NCI-H524 treated with DMSO at 0.1 percent for 48 hours (cell line): ENCODE data around the gene CBX2.

ENCODE experiments used
- DNase-seq: peaks from one replicate; lab custom pipeline; 2025; lab: John Stamatoyannopoulos, UW

CBX2 gene

DNA sequence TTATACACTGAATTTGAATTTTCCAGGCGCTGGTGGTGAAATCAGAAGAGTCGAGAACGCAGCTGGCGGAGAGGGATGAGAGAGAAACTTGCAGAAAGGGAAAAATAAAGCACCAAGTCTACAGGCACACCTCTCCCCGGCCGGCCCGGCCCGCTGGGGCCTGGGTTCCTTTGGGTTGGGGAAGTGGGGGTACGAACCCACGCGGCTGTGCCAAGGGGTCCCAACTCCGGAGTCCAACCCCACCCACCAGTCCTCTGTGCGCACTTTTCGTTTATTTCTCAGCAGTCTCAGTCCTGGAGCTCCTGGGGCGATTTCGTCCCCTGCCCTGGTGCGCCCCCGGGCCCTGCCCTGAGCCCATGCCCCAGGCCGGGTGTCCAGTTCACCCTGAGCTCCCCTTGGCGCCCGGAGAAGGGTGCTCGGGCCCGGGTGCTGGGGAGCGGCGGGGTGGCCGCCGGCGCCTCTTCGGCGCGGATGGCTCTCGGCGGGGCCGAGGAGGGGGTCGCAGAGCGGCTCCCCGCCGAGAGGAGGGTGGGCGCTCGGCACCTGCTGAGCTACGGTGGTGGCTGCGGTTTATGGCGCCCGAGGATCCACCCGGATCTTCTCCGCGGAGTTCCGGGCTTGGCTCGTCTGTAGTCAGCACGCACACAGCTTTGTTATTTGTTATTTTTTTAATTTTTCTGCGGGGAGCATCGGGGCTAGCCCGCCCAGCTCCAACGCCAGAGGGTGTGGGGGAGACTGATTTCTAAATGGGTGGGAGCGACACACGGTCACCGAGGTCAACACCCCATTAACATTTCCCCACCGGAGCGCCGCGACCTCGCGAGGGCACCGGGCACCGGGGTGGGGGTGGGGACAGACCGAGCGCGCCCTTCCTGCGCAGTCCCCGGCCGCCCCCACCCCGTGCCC is 34.7 kb downstream of the CBX2 start:
- DNase-seq = no peak

DNA sequence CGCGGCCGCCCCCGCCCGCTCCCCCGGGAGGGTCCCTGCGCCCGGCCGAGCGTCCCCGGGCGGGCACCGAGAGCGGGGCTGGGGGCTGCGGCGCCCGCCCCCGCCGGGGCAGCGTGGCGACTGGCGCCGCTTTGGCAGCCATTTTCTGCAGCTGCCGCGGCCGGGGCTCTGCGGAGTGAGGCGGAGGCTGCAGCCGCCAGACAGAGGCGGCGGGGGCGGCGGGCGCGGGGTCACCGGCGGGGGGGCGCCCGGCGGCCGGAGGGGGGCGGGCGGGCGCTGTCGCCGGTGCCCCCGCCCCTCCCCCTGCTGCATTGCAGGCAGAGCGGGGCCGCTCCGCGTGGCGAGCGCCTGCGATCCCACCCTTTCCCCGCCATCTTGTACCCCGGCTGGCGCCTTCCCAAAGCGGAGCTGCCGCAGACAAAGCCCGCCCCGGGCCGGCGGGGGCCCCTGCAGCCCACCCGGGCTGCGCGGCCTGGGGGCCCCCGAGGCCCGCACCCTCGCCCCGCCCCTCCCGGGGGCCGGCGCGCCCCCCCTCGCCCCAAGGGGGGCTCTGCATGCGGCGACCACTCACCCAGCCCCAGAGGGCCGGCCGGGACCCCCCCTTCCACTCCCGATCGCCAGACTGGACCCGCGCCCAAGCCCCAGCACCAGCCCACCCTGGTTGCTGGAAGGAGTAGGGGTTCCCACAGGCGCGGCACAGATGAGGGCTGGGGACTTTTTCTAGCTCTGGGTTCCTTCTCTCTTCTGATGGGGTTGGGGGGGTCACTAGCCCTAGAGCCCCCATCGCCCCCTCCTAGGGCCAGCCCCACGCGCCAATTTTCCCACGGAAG is 35.6 kb downstream of the CBX2 start:
- DNase-seq = no peak

DNA sequence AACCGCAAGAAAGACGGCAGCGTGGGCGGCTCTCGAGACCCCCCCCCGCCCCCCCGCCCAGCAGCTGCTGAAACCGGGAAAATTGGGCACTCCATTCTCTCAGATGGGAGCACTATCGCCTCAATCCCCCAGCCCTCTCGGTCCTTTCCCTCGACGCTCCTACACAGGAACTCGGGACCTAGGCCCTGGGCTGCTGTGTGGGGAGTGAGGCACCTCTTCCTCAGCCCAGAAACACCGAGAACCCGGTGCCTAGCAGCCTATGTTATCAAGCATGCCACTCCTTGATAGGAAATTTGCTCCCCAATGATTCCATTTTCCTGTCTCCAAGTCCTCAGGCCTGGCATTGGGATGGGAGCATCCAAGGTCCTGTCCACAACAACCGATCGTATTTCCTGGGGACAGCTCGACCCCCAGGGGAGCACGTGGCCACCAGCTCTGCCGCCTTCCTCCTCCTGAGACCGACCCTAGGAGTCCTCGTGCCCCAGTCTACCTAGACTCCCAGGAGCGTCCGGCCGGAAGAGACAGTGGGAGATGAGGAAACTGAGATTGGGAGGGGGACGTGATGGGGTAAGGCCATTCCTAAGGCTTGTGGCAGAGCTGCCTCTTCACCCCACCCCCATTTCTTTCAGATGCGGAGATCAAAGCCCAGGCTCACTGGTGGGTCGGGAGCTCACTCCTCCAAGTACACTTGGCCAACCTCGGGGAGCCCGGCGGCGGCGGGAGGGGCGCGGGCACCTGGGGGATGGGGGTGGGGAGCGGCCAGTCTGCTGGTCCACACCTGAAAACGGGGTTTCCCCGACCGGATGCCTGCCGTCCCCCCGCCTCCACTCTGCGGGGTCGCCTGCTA is 36.4 kb downstream of the CBX2 start:
- DNase-seq = no peak

DNA sequence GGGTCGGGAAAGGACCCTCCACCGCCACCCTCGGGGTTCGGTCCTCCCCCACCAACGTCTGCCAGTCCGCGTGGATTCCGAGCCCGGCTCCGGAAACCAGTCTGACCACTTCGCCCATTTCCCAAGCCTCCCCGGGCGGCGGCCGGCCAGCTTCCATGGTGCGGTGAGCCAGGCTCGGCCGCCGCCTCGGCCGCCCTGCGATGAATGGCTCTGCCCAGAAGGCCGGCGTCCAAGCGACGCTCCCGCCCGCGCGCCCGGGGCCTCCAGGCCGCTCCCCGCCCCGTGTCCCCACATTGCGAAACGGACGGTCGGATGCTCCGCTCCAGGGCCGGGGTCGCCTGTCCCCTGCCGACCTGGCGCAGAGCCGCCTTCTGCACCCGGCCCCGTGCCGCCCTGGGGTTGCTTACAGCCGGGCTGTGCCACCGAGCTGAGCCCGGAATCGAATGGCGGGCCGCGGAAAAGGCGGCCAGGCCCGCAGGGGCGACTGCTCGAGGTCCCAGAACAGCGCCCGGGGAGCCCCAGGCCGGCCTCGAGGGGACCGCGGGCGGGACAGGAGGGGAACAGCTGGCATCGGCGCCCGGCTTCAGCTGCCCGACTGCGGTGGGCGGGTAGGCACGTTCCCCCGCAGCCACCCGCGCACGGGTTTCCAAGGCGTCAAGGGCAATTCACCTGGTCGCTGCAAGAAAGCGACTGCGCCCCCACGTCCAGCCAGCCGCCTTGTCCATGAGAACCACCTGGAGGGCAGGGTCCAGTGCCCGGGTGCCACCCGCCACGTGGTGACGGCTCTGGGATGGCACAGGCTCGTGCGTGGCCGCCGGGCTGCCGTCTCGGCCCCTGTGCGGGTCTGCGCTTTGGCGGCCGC is 37.3 kb downstream of the CBX2 start:
- no peak for DNase-seq

DNA sequence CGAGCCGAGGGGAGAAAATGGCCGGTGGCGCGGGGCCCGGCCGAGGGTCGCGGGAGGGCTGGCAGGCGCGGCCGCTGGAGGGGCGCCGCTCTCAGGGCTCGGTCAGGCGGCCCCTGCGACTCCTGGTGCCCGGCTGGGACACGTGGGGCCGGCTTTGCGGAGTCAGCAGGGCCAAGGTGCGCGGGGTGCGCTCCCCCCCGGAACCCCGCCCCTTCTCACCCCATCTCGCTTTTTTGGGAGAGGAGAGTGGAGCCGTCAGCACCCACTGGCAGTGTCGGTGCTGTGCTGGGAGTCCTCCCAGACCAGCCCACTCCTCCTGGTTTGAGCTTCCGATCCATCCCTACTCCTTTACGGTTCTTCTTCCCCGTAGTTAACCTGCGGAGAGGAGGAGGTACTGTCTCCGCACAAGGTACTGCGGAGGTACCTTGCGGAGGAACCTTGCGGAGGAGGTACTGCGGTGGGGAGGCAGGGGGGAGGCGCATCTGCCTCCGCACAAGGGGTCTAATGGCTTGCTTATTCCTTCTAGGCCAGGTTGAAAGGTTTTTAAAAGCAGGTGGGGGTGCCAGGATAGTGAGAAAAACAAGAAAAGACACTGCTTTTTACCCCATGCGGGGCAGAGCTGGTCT is 38.0 kb downstream of the CBX2 start:
- no peak for DNase-seq

DNA sequence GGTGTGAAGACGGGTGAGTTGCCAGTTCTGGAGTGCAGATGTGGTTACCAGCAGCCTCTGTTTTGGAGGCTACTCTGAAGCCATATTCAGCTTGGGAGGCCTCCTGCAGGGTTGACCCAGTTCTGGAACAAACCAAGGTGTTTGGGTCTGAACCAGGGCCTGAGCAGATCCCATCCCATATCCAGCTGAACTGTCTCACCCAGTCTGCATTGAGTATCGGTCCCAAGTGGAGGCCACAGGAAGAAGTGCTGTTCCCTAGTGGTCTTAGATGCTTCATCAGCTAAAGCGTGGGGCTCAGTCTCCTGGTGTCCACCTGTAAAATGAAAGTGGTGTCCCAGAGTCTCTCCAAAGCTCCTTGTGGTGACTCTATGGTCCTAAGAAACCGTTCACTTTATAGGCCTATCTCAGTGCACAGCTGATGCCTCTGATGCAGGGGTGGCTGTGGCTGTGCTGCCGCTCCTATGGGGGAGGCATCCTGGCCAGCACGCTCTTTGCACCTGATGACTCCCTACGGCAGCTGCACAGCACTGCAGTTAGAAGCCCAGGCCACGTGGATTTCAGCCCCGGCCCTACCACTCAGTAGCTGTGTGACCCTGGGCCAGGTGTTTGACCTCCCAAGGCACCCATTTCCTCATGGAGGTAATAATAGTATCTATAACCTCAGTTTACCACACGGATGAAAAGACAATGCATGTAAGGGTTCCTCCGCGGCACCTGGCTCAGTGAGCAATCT is 40.2 kb downstream of the CBX2 start:
- no peak for DNase-seq

DNA sequence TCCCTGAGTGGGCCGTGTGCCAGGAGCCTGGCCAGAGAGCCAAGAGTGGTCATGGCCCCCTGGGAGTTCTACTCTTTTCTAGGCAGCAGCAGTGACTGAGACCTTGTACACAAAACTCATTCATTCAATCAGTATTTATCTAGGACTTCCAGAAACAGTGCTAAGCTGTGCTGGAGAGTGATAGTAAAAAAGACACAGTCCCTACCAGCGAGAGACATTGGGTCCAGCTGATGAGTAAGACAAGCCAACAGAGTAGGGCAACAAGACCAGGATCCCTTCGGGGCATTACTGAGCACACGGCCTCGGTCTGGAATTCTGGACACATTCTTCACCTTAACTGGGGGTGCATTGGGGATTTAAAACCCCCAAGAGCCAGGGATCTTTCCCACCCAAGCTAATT is 41.1 kb downstream of the CBX2 start:
- no peak for DNase-seq

DNA sequence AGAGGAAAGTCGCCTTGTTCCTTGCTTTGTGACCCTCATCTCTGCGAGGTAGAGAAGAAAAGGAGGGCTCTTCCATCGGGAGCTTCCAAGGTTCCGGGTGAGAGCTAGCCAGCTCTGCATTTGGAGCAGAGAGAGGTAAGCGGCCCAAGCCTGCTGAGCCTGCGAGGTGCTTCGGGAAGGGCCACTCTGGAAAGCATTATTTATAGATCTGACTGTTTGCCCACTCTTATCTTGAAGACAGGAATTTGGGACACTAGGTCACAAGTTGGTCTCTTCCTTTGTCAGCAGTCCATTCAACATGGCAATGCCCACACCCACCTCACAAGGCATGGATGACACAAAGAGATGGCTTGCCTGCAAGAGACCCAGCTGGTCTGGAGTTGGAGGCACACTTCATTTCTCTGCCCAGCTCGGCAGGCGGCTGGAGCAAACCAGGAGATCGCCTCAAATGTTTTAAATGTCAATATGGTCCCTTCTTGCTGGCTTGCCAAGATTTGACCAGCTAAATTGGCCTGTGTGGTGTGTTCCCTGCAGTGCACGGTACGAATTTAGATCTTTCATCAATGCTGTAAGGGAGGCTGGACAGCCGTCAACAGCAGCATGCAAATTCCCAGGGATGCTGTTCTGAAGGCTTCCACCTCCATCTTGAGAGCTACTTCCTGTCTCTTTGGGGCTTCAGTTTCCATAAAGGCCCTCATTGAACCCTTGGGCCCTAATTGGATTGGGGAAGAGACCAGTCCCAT is 41.8 kb downstream of the CBX2 start:
- no peak for DNase-seq

DNA sequence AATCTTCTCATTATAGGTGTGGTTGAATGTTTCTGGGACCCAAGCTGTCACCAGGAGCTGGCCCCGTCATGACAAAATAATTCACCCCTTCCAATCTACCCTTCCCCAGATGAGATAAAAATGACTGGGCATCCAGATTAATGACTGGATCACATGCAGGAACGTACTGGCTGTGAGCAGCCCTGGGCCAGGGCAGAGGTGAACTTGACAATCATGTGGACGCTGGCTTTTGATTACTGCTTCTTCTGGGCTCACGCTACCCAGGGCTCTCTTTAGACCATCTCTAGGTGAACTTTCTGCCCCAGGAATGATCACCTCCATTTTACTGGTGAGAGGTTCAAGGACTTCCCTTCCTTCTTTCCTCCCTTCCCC is 43.0 kb downstream of the CBX2 start:
- DNase-seq = no peak

DNA sequence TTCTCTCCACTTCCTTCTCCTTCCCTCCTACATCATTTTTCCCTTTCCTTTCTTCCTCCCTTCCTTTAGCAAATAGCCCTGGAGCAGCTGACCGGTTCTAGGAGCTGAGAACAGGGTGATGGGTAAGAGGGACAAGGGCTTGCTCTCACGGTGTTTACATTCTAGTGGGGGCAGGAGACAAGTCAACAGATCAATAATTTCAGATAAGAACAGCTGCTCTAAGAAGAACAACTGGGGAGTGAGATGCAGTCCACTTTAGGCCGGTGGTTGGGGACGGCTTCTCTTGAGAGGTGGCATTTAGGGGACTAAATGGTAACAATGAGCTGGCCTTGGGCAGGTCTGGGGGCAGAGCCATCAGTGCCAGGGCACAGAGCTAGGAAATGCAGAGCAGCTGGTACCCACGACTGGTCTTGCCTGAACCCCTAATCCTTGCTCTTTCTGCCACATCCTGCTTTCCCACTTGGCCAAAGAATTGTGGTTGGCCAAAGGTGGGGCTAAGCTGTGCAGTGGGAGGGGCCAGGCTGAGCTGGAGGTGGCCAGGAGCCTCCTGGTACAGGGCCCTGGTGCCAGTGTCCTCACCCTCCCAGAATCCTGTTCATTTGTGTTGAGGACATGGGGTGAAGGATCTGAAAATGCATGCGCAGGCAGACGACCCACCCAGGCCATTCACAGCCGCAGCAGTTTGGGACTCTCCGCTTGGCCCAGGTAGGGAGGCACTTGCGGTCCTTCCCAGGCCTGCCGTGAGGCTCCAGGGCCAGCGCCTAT is 43.6 kb downstream of the CBX2 start:
- no peak for DNase-seq

DNA sequence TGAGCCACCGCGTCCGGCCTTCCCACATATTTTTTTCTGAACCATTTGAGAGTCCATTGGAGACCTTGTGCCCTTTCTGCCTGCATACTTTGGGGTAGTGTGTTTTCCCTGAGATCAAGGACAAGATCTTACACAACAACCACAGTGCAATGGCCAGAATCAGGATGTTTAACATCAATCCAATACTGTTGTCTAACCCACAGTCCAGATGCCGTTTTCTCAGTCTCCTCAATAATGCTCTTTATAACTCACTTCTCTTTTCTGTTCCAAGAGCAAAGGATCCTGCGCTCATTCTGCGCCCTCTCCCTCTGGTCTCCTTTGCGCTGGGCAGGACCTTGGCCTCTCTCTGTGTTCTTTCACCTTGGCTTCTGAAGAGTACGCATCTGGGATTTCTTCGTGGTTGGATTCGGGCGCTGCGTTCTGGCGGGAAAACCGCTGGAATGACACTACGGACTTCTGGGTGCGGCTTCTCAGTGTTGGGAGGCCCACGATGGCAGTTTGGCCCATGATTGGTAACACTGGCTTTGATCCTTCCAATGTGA is 44.7 kb downstream of the CBX2 start:
- DNase-seq = no peak

DNA sequence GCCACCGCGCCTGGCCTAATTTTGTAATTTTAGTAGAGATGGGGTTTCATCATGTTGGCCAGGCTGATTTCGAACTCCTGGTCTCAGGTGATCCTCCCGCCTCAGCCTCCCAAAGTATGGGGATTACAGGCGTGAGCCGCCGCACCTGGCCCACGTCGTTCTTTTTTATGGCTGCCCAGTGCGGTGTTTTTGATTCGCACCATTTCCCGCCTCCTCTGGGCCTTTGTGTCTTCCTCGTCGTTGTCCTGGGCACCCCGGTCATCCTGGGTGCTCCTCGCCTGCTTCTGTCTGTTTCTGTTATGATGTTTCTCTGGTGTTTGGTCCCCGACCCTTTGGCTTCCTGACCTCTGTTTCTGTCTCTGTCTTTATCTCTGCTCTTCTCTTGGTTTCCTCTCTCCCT is 46.3 kb downstream of the CBX2 start:
- DNase-seq = no peak

DNA sequence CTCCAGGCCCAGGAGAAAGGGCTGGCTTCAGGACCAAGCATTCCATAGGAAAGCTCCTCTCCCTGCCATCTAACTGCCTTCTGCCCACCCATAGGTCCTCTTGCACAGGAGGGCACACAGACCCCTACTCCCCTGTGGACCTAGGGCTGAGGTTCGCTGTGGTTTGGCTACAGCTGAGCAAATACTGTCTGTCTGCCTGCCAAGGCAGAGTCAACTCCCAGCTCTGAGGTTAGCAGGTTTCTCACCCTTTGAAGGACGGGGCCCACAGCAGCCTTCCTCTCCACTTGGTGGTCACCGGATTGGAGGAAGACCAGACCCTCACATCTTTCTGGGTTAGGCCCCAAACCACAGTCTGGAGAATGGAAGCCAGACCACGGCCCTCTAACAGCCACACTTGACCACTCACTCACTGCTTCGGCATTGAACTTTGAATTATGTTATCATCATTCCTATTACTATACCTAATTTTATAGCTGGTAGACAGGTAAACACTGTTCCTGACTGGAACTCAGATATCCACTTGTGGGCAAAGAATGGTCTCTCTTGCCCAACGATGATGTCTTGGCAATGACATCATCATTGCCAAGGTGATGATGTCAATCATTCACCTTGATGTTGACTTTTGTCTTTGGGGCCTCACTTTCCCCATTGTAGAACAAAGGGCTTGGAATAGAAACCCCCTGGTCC is 47.1 kb downstream of the CBX2 start:
- no peak for DNase-seq

DNA sequence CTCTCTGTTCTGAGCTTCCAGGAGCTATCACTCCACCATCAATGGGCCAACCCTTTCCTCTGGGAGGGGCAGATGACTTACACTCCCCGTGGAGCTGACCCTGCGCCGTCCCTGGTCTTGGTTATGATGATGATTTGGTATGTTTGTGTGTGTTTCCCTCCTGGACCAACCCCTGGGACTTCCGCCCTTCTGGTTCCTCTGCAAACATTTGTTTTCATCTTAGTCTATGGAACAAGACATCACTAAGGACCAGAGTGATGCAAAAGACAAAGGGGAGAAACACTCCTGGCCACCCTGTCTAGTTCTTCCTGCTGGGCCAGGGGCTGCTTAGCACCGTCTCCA is 47.6 kb downstream of the CBX2 start:
- no peak for DNase-seq

DNA sequence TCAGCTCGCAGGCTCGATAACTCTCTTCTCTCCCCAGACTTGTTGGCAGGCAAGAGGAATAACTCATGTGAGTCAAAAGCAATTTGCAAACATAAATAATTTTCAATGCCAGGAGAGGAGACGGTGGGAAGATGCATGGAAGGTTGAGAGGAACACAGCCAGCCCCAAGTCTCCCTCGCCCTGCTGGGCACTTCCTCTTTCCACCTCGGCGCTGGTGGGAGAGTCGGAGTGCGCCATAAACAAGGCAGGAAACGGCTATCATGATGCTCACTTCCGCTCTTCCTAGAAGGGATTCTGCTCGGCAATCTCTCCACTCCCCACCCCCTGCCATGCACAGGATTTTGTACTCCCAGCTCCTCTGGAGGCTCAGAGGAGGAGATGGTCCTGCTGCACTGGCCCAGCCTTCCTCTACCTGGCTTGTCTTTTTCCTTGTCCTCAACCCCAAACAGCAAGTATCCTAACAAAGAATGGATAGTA is 48.3 kb downstream of the CBX2 start:
- no peak for DNase-seq

DNA sequence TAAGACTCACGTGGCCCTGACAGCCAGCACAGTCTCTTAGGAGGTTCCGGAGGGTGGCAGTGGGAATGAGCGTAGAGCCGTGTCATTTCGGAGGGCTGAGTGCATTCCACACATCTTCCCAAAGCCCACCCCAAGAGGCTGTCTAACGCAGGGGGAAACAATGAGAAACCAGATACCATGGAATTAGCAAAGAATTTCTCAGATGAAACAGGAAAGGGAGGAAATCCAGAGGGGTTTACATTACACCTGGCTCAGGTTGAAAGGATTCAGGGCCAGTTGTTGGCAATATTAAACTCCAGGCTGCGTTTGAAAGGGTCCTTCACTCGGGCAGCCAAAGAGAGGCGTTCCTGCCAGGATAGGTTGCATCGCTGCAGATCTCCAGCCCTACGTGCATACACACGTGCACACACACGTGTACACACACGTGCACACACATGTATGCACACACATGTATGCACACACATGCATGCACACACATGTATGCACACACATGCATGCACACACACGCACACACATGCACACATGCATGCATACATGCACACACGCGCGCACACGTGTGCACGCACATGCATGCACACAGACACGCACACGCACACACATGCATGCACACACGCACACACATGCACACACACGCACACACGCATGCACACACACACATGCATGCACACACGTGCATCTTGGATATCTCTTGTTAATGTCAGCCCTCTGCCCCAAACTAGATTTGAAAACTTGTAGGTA is 49.1 kb downstream of the CBX2 start:
- DNase-seq = no peak

DNA sequence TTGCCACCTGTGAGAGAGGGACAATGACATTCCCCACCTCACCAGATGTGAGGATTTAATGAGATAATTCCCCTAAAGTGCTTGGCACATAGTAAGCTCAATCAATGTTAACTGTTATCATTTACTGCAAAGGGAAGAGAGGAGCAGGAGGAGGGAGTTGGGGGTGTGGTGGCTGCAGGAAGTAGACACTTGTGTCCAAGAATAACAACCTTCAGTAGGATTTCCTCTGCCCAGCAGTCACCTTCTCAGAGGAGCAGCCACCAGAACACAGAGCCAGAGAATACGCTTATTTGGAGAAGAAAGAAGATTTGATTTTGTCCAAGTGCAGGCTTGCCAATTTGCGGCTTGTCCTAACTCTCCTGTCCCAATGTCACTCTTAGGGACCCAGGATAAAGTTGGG is 51.1 kb downstream of the CBX2 start:
- no peak for DNase-seq
